Thymus (tissue), 14 donors: Measurements from ENCODE around the gene PRLH. TPM values are rescaled to one million over a fixed set of nuclear protein-coding genes. Genes with fewer than 3 reads are reported as not detected.

Source experiments
- DNase-seq, 9 donors: peaks; one replicate each; pipeline ENCODE4 v3.0.0-alpha.2; 2013; ENCODE audit warnings: low spot score in 9 of 9, low read depth in 6 of 9, missing footprints in 1 of 9
- H3K27ac ChIP-seq, 2 donors: one replicate each; pipeline ENCODE4 v1.5.1; 2013; ENCODE audit warnings: control low read depth in 1 of 2, low read depth in 1 of 2, low read length in 1 of 2, mild to moderate bottlenecking in 1 of 2, moderate library complexity in 1 of 2
- H3K27me3 ChIP-seq, 2 donors: one replicate each; pipeline ENCODE4 v1.5.1; 2013; ENCODE audit warnings: low read length in 1 of 2; ENCODE audit not compliant: control insufficient read depth in 2 of 2, insufficient read depth in 1 of 2
- H3K36me3 ChIP-seq, 2 donors: one replicate each; pipeline ENCODE4 v1.5.1; 2013; ENCODE audit warnings: low read length in 1 of 2, mild to moderate bottlenecking in 1 of 2, moderate library complexity in 1 of 2; ENCODE audit not compliant: control insufficient read depth in 2 of 2, insufficient read depth in 2 of 2
- H3K4me1 ChIP-seq, 2 donors: one replicate each; pipeline ENCODE4 v1.5.1; 2013; ENCODE audit warnings: low read length in 2 of 2; ENCODE audit not compliant: control insufficient read depth in 2 of 2, insufficient read depth in 2 of 2
- H3K4me3 ChIP-seq, 2 donors: one replicate each; pipeline ENCODE4 v1.5.1; 2013; ENCODE audit warnings: low read length in 2 of 2, control low read depth in 1 of 2, mild to moderate bottlenecking in 1 of 2
- H3K9me3 ChIP-seq, 2 donors: one replicate each; pipeline ENCODE4 v1.5.1; 2013; ENCODE audit warnings: low read length in 1 of 2, mild to moderate bottlenecking in 1 of 2; ENCODE audit not compliant: control insufficient read depth in 2 of 2, insufficient read depth in 1 of 2
- WGBS: extraction: QIAGEN DNeasy Blood & Tissue Kit; methylation state at CpG from one replicate; pipeline ENCODE4 v1.1.7; 2013; 5-methylcytosine and 5-hydroxymethylcytosine counted together
- long read RNA-seq, 10 donors: transcript quantifications; one replicate each; lab custom pipeline, GENCODE V29; 2026
- polyA plus RNA-seq: library from polyadenylated mRNA; stranded (reverse); fragments of 200-250 nt; gene quantifications from one replicate; pipeline ENCODE4 v1.2.3, GENCODE V29; 2013
- total RNA-seq: library from RNA; stranded (reverse); fragments of 120-200 nt; gene quantifications from one replicate; pipeline ENCODE4 v1.2.4, GENCODE V29; 2013
- donor health status: healthy.

Gene PRLH, protein sequence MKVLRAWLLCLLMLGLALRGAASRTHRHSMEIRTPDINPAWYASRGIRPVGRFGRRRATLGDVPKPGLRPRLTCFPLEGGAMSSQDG
- total RNA-seq (not detected), polyA plus RNA-seq (not detected)
- long read RNA-seq, donor 1: 0 reads
- long read RNA-seq, donor 2: 0 reads
- long read RNA-seq, donor 3: 0 reads
- long read RNA-seq, donor 4: 0 reads
- long read RNA-seq, donor 5: 0 reads
- long read RNA-seq, donor 6: 0 reads
- long read RNA-seq, donor 7: 0 reads
- long read RNA-seq, donor 8: 0 reads
- long read RNA-seq, donor 9: 0 reads
- long read RNA-seq, donor 10: 0 reads

DNA sequence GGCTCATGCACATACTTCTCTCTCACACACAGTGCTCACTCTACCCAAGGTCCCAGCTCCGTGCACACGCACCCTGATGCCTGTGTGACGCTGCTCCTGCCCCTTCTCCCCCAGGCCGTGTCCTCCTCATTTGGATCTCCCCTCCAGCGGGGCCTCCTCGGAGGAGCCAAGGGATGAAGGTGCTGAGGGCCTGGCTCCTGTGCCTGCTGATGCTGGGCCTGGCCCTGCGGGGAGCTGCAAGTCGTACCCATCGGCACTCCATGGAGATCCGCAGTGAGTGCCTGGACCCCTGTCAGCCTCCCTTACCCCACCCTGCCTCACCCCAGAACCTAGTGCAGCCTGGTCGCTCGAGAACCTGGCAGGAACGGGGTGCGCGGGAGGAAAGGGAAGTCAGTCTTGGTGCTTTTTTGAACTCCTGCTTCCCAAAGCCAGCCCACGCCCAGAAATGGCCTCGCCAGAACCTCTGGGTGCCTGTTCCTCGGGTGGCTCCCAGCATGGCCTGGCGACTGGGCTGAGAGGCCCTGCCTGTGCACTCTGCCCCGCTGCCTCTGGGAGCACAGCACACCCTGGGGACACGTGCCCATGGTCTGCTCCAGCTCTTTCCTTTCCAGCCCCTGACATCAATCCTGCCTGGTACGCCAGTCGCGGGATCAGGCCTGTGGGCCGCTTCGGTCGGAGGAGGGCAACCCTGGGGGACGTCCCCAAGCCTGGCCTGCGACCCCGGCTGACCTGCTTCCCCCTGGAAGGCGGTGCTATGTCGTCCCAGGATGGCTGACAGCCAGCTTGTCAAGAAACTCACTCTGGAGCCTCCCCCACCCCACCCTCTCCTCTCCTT lies at the start of gene PRLH:
Gene PRLH, plus strand, starts transcription at position 174 of the 835 bp plus-strand sequence. Its CDS starts 0 bp downstream, at position 174.
- DNase-seq: no peak
- no peaks in the 10 kb centered on the region for H3K36me3 ChIP-seq

DNA sequence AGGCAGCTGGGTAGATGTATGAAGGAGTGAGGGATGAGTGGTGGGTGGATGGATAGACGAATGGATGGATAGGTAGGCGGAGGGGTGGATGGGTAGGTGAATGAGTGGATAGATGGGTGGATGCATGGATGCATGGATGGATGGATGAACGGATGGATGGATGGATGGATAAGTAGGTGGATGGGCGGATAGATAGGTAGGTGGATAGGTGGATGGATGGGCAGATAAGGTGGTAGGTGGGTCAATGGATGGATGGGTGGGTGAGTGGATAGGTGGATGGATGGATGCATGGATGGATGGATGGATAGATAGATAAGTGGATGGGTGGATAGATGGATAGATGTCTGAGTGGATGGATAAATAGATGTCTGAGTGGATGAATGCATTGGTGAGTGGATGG lies 49.2 kb upstream of the PRLH start:
- DNase-seq: no peak
- no peak overlapping the region for H3K27ac ChIP-seq
- 63% methylated on average over 4 of the region's 4 CpGs for WGBS
- H3K36me3 ChIP-seq: no peaks in the 10 kb centered on the region
- H3K4me3 ChIP-seq: no peak overlapping the region
- H3K9me3 ChIP-seq: no peaks in the 10 kb centered on the region
- H3K4me1 ChIP-seq: peaks cover 0 to 3% of the 10 kb centered on the region in 2 donors
- no peaks in the 10 kb centered on the region for H3K27me3 ChIP-seq

More for the DNA sequence above, at the start of gene PRLH:
- Histone ChIP-seq H3K27me3 (peaks cover 0 to 17% of the 10 kb centered on the region in 2 donors), H3K4me1 (no peaks in the 10 kb centered on the region), H3K9me3 (no peaks in the 10 kb centered on the region), H3K4me3 (no peak within 1 kb of the TSS), H3K27ac (no peak within 1 kb of the TSS)
- 86% methylated on average over 32 of the region's 32 CpGs for WGBS

DNA sequence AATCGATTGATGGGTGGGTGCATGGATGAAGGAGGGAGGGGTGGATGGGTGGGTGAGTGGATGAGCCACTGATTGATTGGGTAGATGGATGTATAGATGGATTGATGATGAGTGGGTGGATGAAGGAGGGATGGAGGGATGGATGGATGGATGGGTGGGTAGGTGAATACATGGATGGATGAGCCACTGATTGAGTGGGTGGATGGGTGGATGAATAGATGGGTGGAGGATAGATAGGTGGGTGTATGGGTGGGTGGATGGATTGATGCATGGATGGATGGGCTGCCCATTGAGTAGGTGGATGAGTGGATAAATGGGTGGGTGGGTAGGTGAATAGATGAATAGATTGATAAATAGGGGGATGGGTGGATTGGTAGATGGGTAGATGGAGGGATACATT lies 48.4 kb upstream of the PRLH start:
- no peaks in the 10 kb centered on the region for H3K9me3 ChIP-seq
- no peaks in the 10 kb centered on the region for H3K27me3 ChIP-seq
- H3K4me3 ChIP-seq: no peak overlapping the region
- no peaks in the 10 kb centered on the region for H3K36me3 ChIP-seq
- DNase-seq: no peak
- 94% methylated on average over 1 of the region's 1 CpG for WGBS
- no peaks in the 10 kb centered on the region for H3K4me1 ChIP-seq
- no peak overlapping the region for H3K27ac ChIP-seq

DNA sequence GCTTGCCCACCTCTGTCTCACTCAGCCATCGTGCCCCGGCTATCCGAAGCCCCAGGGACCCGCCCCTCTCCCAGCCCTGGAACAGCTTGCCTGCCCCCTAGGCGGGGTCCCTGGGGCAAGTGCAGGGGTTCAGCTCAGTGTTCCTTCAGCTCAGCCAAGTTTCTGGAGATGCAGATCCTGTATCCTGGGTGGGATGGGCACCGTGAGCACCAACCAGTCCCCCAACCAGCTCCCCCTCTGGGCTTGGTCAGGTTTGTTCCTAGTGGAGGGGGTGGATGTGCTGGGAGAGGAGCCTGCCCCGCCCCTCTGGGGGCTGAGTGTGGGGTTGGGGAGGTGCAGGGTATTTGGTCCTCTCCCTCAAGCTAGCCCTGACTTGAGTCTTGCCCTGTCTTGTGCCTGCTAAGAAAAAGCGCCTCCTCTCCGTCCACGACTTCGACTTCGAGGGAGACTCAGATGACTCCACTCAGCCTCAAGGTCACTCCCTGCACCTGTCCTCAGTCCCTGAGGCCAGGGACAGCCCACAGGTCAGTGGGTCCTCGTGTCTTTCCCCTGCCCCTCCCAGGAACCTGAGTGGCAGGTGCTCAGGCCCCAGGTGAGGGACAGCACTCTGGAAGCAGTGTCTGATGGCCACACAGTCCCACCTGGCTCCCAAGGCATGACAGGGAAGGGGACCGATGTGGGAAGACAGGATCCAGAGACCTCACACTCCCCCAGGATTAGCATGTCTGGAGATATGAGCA lies 46.7 kb upstream of the PRLH start:
- Histone ChIP-seq H3K4me1 (no peaks in the 10 kb centered on the region), H3K4me3 (no peak overlapping the region), H3K27ac (no peak overlapping the region), H3K36me3 (no peaks in the 10 kb centered on the region), H3K27me3 (no peaks in the 10 kb centered on the region), H3K9me3 (no peaks in the 10 kb centered on the region)
- 89% methylated on average over 14 of the region's 14 CpGs for WGBS
- no peak for DNase-seq

DNA sequence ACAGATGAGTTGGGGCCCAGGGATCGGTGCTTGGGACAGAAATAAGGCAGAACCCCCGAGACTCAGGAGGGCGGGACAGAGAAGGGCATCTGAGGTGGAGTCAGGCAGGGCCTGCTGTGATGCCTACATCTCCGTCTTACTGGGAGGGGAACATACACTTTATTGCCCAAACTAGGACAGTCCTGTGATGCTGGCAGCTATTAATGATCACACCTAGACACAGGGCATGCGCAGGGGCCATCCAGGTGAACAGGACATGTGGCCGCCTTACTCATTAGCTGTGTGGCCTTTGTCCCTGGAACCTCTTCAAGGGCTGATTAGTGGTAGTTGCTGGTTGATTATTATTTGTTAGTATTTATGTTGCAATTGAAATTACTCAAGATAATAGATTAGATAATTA lies 46.1 kb upstream of the PRLH start:
- H3K4me1 ChIP-seq: no peaks in the 10 kb centered on the region
- H3K4me3 ChIP-seq: no peak overlapping the region
- WGBS: 94% methylated on average over 6 of the region's 6 CpGs
- H3K27me3 ChIP-seq: no peaks in the 10 kb centered on the region
- no peak overlapping the region for H3K27ac ChIP-seq
- no peaks in the 10 kb centered on the region for H3K9me3 ChIP-seq
- no peaks in the 10 kb centered on the region for H3K36me3 ChIP-seq
- DNase-seq: no peak

DNA sequence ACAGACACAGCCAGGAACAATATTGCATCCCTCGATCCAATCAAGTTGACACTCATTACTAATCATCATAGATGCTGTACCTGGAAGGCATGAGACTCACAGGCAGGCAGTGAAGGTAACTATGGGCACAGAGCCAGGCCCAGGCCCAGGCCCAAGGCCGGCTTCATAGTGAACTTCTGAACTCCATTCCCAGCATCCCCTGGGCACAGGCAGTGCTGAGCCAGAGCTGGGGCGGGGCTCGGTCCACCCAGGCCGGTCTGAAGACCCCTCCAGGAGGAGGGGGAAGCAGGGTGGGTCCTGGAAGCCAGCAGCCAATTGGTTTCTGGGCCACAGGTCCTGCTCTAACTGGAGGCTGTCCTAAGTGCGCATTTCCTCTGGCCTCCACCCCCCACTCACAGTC lies 41.7 kb upstream of the PRLH start:
- no peak overlapping the region for H3K4me3 ChIP-seq
- WGBS: 88% methylated on average over 6 of the region's 6 CpGs
- no peaks in the 10 kb centered on the region for H3K4me1 ChIP-seq
- no peak for DNase-seq
- no peaks in the 10 kb centered on the region for H3K36me3 ChIP-seq
- H3K27ac ChIP-seq: no peak overlapping the region
- H3K9me3 ChIP-seq: no peaks in the 10 kb centered on the region
- H3K27me3 ChIP-seq: no peaks in the 10 kb centered on the region

DNA sequence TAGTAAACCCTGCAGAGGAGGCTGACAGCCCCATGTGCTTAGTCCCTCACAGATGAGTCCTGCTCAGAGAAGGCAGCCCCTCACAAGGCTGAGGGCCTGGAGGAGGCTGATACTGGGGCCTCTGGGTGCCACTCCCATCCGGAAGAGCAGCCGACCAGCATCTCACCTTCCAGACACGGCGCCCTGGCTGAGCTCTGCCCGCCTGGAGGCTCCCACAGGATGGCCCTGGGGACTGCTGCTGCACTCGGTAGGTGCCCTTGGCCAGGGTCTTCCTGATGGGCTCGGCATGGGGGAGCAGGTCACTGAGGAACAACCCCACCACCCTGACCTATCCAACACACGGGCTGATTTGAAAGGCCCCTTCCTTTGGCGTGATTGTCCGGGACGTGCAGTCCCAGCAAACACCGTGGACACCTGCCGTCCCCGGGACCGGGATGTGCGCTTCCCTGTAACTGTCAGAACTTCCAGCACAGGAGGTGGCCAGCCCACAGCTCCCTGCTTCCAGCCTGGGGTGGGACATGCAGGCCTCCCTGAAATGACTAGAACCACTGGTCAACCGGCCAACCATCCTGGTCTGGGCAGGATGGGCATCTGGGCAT lies 40.7 kb upstream of the PRLH start:
- no peaks in the 10 kb centered on the region for H3K9me3 ChIP-seq
- H3K27ac ChIP-seq: no peak overlapping the region
- 97% methylated on average over 17 of the region's 17 CpGs for WGBS
- no peaks in the 10 kb centered on the region for H3K36me3 ChIP-seq
- H3K4me1 ChIP-seq: no peaks in the 10 kb centered on the region
- no peak overlapping the region for H3K4me3 ChIP-seq
- no peak for DNase-seq
- no peaks in the 10 kb centered on the region for H3K27me3 ChIP-seq

DNA sequence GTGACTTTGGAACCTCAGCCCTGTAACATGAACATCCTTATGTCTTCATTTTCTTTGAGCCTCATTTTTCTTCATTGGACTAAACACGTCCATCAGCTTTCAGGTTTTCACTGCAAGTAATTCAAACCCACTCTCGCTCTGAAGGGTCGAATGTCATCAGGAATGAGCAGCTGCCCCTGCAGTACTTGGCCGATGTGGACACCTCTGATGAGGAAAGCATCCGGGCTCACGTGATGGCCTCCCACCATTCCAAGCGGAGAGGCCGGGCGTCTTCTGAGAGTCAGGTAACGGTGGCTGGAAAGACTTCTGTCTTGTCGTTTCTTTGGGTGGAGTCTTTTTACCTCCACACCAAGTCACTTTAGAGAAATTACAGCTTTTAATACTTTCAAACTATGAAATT lies 39.1 kb upstream of the PRLH start:
- Histone ChIP-seq H3K4me3 (no peak overlapping the region), H3K4me1 (no peaks in the 10 kb centered on the region), H3K27ac (no peak overlapping the region), H3K36me3 (no peaks in the 10 kb centered on the region), H3K9me3 (no peaks in the 10 kb centered on the region), H3K27me3 (no peaks in the 10 kb centered on the region)
- WGBS: 93% methylated on average over 11 of the region's 11 CpGs
- no peak for DNase-seq
